ENCODE results near the gene CEP131. TPM values are rescaled to one million over a fixed set of nuclear protein-coding genes. Genes with fewer than 3 reads are reported as not detected.

CEP131 gene
- total RNA-seq, 4 donors from 2014 or later: 5.7 to 21.3 (median 6.8) TPM

- no peaks in the 10 kb centered on the region for H3K36me3 ChIP-seq
- no peaks in the 10 kb centered on the region for H3K27me3 ChIP-seq
- in situ Hi-C loops (cut with MboI; ENCODE audit: low pct_ligation_motif_present in 1 of 4, low pct_unique_long_range_greater_than_20kb in 1 of 4, low sequenced_read_pairs in 3 of 4) (no loop called here), intact Hi-C loops (cut with DNase I; ENCODE audit: low total_unique reads) (no loop called here)
- no peaks in the 10 kb centered on the region for H3K4me1 ChIP-seq
- H3K9me3 ChIP-seq: no peaks in the 10 kb centered on the region
- no peak overlapping the region for H3K27ac ChIP-seq
- TF ChIP-seq POLR2AphosphoS5 (IDR thresholded peaks at IDR 0.05) (no peak), POLR2A (IDR thresholded peaks at IDR 0.05) (no peak)
- 89 to 90% methylated on average over 4 to 9 of the region's 9 CpGs for WGBS, 2 donors (ENCODE audit: low coverage in 1 of 2)
- DNase-seq: no peak
- no peak overlapping the region for H3K4me3 ChIP-seq
Observed at GRCh38 chr17:81212365-81212764, 10.4 kb downstream of the CEP131 start.

DNA sequence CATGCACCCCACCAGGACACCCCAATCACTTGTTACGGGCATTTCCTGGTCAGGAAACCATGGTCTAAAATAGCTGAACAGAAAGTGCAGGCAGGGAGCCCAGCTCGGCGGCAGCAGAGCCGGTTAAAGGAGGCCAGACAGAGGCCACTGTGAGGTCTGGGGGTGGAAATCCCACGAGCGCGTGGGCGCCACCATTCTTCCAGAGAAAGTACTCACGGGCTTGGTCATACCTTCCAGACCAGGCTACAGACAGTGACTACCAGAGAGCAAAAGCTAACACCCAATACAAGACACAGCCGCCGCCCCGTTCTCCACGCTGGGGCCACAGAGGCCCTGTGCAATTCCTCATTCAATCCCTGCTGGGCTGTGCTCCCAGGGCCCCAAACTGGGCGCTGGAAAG is 11.9 kb downstream of the CEP131 start:
- H3K9me3 ChIP-seq: no peaks in the 10 kb centered on the region
- H3K36me3 ChIP-seq: no peaks in the 10 kb centered on the region
- in situ Hi-C loops (cut with MboI; ENCODE audit: low pct_ligation_motif_present in 1 of 4, low pct_unique_long_range_greater_than_20kb in 1 of 4, low sequenced_read_pairs in 3 of 4): no loop called here
- TF ChIP-seq POLR2A (IDR thresholded peaks at IDR 0.05) (no peak), POLR2AphosphoS5 (IDR thresholded peaks at IDR 0.05) (no peak), CTCF (IDR thresholded peaks at IDR 0.05) (no peak)
- H3K27ac ChIP-seq: no peak overlapping the region
- H3K27me3 ChIP-seq: no peaks in the 10 kb centered on the region
- no peak for DNase-seq
- intact Hi-C loops (cut with DNase I; ENCODE audit: low total_unique reads): no loop called here
- H3K4me3 ChIP-seq: no peak overlapping the region
- H3K4me1 ChIP-seq: no peaks in the 10 kb centered on the region
- 80 to 100% methylated on average over 1 to 14 of the region's 14 CpGs for WGBS, 2 donors (ENCODE audit: low coverage in 1 of 2)

GRCh38 chr17:81210466-81210865 is 12.3 kb downstream of the CEP131 start:
- TF ChIP-seq POLR2AphosphoS5 (IDR thresholded peaks at IDR 0.05): no peak
- TF ChIP-seq EP300 (IDR thresholded peaks at IDR 0.05; ENCODE audit: low read depth): no peak
- TF ChIP-seq CTCF (IDR thresholded peaks at IDR 0.05): no peak
- TF ChIP-seq POLR2A (IDR thresholded peaks at IDR 0.05): no peak

DNA sequence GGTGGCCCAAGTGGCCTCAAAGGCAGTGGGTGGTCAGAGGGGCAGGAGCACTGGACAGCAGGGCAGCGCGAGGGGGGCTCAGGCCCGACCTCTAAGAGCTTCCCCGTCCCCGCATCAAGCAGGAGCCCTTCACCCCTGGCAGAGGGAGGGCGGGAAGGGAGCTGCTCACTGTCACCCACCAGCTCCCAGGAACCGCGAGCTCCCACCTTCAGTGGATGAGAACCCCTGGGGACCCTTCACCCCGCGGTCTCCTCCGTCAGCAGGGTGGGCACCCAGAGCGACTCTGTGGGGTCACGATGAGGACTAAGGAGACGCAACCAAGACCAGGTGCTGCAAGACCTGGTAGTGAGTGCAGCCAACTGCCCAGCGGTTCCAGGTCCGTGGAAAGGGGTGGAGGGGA is 13.6 kb downstream of the CEP131 start:
- no peaks in the 10 kb centered on the region for H3K27me3 ChIP-seq
- no peak overlapping the region for H3K27ac ChIP-seq
- 97% methylated on average over 16 of the region's 16 CpGs; no CpG with 5 or more reads in 1 of the 2 donors for WGBS, 2 donors (ENCODE audit: low coverage in 1 of 2)
- H3K4me1 ChIP-seq: no peaks in the 10 kb centered on the region
- intact Hi-C loops (cut with DNase I; ENCODE audit: low total_unique reads): no loop called here
- DNase-seq: no peak
- no peak overlapping the region for H3K4me3 ChIP-seq
- in situ Hi-C loops (cut with MboI; ENCODE audit: low pct_ligation_motif_present in 1 of 4, low pct_unique_long_range_greater_than_20kb in 1 of 4, low sequenced_read_pairs in 3 of 4): no loop called here
- TF ChIP-seq POLR2A (IDR thresholded peaks at IDR 0.05): no peak
- no peak for TF ChIP-seq POLR2AphosphoS5 (IDR thresholded peaks at IDR 0.05)
- no peak for TF ChIP-seq EP300 (IDR thresholded peaks at IDR 0.05; ENCODE audit: low read depth)
- TF ChIP-seq CTCF (IDR thresholded peaks at IDR 0.05): no peak
- no peaks in the 10 kb centered on the region for H3K9me3 ChIP-seq
- H3K36me3 ChIP-seq: no peaks in the 10 kb centered on the region

More at GRCh38 chr17:81210466-81210865, 12.3 kb downstream of the CEP131 start:
- no peak overlapping the region for H3K27ac ChIP-seq
- intact Hi-C loops (cut with DNase I; ENCODE audit: low total_unique reads): no loop called here
- H3K9me3 ChIP-seq: no peaks in the 10 kb centered on the region
- no peaks in the 10 kb centered on the region for H3K36me3 ChIP-seq
- no peak for DNase-seq
- WGBS, 2 donors (ENCODE audit: low coverage in 1 of 2): 82 to 83% methylated on average over 6 to 10 of the region's 10 CpGs
- H3K27me3 ChIP-seq: no peaks in the 10 kb centered on the region
- no peaks in the 10 kb centered on the region for H3K4me1 ChIP-seq
- H3K4me3 ChIP-seq: no peak overlapping the region
- in situ Hi-C loops (cut with MboI; ENCODE audit: low pct_ligation_motif_present in 1 of 4, low pct_unique_long_range_greater_than_20kb in 1 of 4, low sequenced_read_pairs in 3 of 4): no loop called here

DNA sequence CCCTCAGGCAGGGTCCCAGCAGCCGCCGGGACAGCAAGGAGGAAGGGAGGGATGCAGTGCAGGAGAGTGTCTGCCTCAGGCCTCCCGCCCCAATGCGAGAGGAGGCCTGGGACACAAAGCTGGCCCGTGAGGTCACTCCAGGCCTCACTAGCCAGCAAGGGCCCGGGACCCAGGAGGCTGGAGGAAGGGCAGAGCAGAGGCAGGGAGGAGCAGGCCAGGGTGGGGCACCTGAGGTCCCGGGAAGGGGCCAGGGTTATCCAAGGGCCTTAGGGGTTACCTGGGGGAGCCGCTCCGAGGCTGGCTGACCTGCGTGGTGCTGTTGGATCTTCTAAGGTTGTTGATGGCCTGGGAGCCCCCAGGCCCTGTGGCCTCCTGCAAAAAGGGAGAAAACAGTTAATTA is 14.1 kb downstream of the CEP131 start:
- DNase-seq: no peak
- no peaks in the 10 kb centered on the region for H3K36me3 ChIP-seq
- no peak overlapping the region for H3K27ac ChIP-seq
- 99 to 100% methylated on average over 4 to 10 of the region's 10 CpGs for WGBS, 2 donors (ENCODE audit: low coverage in 1 of 2)
- intact Hi-C loops (cut with DNase I; ENCODE audit: low total_unique reads): no loop called here
- no peaks in the 10 kb centered on the region for H3K27me3 ChIP-seq
- H3K9me3 ChIP-seq: no peaks in the 10 kb centered on the region
- H3K4me1 ChIP-seq: no peaks in the 10 kb centered on the region
- no peak overlapping the region for H3K4me3 ChIP-seq
- TF ChIP-seq POLR2AphosphoS5 (IDR thresholded peaks at IDR 0.05): no peak
- TF ChIP-seq POLR2A (IDR thresholded peaks at IDR 0.05): no peak
- no peak for TF ChIP-seq CTCF (IDR thresholded peaks at IDR 0.05)
- no peak for TF ChIP-seq EP300 (IDR thresholded peaks at IDR 0.05; ENCODE audit: low read depth)
- in situ Hi-C loops (cut with MboI; ENCODE audit: low pct_ligation_motif_present in 1 of 4, low pct_unique_long_range_greater_than_20kb in 1 of 4, low sequenced_read_pairs in 3 of 4): no loop called here
